ENCODE data around the gene NEK3.
"Not testable (repeated sequence)": the region's sequence is repeated elsewhere in the genome, so short reads cannot be mapped to it uniquely, and the experiment has no call there.

Gene NEK3

GRCh38 chr13:52165411-52165810 lies 6.0 kb upstream of the NEK3 start:
- no peak for DNase-seq

GRCh38 chr13:52164989-52165388 lies 5.6 kb upstream of the NEK3 start:
- no peak for DNase-seq

- DNase-seq = not testable (repeated sequence)
These were observed 4.5 kb upstream of the NEK3 start for GRCh38 chr13:52163878-52164277.

- no peak for DNase-seq
These were observed 3.1 kb upstream of the NEK3 start for GRCh38 chr13:52162279-52163101.

- no peak for DNase-seq
These were observed 1.8 kb upstream of the NEK3 start for GRCh38 chr13:52161181-52161646.

GRCh38 chr13:52160506-52160905 lies 1.1 kb upstream of the NEK3 start:
- DNase-seq = no peak

- DNase-seq = no peak
These were observed 656 bp upstream of the NEK3 start for GRCh38 chr13:52160053-52160452.

GRCh38 chr13:52158629-52159158 lies 703 bp downstream of the NEK3 start:
- DNase-seq = no peak

GRCh38 chr13:52156724-52157261 lies 2.6 kb downstream of the NEK3 start:
- DNase-seq = no peak

- no peak for DNase-seq
These were observed 4.2 kb downstream of the NEK3 start for GRCh38 chr13:52155177-52155576.

- no peak for DNase-seq
These were observed 12.2 kb downstream of the NEK3 start for GRCh38 chr13:52147225-52147624.

- no peak for DNase-seq
These were observed 18.1 kb downstream of the NEK3 start for GRCh38 chr13:52141299-52141698.

GRCh38 chr13:52137489-52137888 lies 21.9 kb downstream of the NEK3 start:
- DNase-seq = no peak

GRCh38 chr13:52136763-52137162 lies 22.6 kb downstream of the NEK3 start:
- no peak for DNase-seq

GRCh38 chr13:52130641-52131040 lies 28.8 kb downstream of the NEK3 start:
- DNase-seq = no peak

GRCh38 chr13:52128714-52129700 lies 30.4 kb downstream of the NEK3 start, which contains the start of gene NEK5:
Gene NEK5 (minus strand): TSS chr13:52129073. CDS start chr13:52127482, 1,591 bp downstream.
- peak; percentile 43 for DNase-seq

GRCh38 chr13:52127783-52128702 lies 31.4 kb downstream of the NEK3 start:
- peak; percentile 39 for DNase-seq

- no peak for DNase-seq
These were observed 32.0 kb downstream of the NEK3 start for GRCh38 chr13:52127378-52127777.

GRCh38 chr13:52125547-52125946 lies 33.9 kb downstream of the NEK3 start:
- no peak for DNase-seq

- no peak for DNase-seq
These were observed 40.8 kb downstream of the NEK3 start for GRCh38 chr13:52118595-52118994.

- DNase-seq = no peak
These were observed 41.3 kb downstream of the NEK3 start for GRCh38 chr13:52118095-52118494.

- DNase-seq = no peak
These were observed 46.8 kb downstream of the NEK3 start for GRCh38 chr13:52112591-52112990.
